Activated naive CD4-positive, alpha-beta T cell (primary cell): ENCODE data around the gene SLC25A22.

ENCODE experiments used
- DNase-seq, 4 experiments: peaks; one replicate each; lab custom pipeline; 2025; lab: John Stamatoyannopoulos, UW

Gene SLC25A22

DNA sequence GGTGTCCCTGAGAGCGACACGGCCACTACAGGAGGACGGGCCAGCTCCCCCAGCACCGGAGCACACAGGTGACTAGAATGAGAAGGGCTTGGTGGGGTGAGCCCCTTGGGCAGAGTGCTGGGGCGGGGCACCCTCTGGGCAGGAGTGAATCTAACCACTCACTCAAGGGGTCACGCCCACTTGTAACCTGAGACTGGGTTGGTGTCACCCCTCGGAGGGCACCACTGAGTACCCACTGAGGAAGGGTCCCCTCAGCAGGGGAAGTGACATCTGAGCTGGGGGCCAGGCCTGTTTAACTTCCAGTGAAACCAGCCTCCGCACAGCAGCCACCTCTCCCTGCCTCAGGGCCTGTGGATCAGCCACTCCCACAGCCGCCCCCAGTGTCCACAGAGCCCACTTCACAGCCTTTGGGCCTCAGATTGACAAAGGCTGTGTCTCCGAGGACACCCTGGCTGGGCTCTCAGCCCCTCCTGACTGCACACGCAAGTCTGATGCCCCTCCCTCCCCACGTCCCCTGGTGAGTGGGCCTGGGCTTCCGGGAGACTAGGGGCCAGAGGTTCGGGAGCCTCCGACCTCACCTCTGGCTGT, 26.4 kb downstream of the SLC25A22 start:
- no peak for DNase-seq

DNA sequence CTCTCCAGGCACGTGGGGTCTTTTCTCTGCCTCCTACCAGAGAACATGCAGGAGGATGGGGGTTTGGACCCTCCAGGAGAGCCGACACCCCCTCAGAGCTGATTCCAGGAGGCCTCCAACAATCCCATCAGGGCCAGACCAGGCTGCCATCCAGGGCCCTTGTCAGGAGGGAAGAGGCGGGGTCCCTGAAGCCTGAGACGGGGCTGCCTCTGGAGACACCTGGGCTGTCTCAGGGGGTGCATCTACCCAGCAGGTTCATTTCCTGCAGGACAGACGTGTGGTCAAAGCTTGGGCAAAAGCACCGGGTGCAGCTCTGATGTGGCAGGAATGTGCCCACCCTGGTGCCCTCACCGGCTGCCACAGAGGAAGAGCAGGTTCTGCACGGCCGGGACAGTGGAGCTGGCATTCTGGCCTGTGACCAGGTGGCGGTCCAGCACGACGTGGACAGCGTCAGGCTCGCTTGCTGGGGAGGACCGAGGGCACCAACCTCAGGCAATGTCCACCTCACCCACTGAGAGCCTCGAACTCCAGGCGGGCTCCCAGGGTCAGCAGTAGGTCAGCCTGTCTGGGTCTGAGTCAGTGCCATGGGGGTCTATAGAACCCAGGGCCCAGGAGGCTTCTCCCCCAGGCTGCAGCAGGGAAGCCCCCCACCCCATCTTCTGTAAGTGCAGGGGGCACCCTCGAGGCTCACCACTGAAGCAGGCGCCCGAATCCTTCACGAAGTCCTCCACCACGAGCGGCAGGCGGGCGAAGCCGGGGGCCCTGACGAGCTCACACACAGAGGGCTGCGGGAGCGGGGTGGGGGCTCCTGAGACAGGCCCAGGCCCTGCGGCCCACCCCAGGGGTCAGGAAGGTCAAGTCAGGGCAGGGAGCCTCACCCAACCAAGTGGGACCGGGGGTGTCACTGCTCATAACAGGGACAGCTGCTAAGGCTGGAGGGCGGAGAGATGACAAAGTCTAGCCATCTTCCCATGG, 27.2 kb downstream of the SLC25A22 start:
- no peak for DNase-seq

DNA sequence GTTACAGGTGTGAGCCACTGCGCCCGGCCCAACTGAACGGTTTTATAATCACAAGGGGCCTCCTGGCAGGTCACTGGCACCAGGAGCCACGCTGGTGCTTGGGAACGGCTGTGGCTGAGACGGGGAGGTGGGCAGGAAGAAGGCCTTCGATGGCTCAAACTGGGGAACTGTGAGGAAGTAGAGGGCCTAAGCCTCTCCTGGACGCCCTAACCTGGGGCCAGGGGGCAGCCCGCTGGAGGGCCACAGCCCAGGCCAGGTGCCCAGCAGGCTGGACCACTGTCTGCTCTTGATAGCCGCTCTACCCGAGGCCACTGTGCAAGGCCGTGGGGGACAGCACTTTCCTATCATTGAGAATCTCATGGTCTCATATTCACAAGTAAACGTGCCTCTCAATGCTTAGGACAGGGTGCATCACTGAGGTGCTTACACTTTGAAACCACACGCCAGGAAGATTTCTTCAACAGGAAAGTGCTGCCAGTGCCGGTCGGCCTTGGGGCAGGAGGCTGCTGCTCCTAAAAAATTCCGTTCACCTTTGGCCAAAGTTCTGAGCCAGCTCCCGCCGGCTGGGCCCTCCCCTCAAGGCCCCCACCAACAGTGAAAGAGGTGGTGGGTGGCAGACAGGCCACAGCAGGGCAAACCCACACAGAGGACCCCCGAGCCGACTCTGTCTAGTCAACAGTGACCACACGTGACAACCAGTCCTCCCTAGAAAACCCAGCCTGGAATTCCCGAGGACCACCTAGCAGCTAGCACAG, 28.0 kb downstream of the SLC25A22 start:
- no peak for DNase-seq

DNA sequence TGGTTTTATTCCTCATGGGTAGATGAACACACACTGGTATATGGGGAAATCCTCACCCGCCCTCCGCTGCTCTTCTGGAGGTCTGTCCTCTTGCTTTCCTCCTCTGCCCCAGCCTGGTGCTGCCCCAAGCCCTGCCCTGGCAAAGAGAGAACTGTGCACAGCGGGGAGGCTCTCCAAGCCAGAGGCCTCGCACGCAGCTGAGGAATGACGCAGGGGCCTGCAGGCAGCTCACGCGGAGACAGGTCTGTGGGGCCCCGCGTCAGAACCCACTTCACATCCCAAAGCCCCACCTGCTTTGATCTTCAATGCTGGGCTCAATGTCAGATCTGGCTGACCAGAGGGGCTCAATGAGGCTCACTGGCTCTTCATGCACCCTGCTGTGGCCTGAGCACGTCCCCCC, 30.8 kb downstream of the SLC25A22 start:
- no peak for DNase-seq

DNA sequence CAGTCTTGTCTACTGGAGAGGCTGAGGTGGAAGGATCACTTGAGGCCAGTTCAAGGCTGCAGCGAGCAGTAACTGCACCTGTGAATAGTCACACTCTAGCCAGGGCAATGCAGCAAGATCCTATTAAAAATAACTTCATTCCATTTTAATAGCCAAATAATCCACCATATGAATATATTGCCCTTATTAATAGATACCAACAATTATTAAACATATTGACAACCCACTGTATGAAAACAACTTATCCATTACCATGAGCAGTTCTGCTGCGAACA, 31.2 kb downstream of the SLC25A22 start:
- no peak for DNase-seq

DNA sequence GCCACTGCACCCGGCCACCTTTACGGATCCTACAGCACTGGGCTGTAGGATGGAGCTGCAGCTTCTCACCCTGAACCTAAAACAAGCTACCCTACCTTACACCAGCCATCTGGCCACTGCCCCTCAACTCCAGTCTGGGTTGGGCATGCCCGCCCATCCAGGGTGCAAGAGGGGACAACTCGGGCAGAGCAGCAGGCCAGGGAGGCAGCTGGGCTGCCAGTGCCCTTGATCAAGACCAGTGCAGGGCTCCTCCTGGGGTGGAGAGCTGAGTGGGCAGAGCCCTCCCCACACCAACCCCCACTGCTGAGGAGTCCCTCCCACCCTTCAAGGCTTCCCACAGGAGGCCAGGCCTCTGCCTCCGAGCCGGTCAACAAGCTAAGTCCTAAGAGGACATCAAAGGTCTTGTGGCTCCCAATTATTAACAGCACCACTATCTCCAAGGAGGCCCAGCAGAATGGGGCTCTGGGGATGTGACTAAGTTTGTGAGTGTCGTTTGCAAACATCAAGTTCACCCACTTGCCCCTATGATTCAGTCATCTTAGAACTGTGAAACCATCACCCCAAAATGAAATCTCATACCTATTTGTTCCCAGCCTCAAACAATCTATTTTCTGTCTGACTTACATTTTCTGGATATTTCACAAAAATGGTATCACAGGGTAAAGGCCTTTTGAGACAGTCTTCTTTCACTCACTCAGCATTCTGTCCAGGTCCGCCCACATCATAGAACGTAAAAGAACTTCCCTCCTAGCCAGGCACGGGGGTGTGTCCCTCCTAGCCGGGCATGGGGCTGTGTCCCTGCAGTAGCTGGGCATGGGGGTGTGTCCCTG, 31.8 kb downstream of the SLC25A22 start:
- no peak for DNase-seq

DNA sequence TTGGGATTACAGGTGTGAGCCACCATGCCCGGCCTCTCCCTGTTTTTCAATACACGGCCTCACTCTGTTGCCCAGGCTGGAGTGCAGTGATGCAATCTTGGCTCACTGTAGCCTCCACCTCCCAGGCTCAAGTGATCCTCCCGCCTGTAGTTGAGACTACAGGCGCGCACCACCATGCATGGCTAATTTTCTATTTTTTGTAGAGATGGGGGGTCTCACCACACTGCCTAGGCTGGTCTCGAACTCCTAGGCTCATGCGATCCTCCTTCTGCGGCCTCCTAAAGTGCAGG, 32.3 kb downstream of the SLC25A22 start:
- DNase-seq, result no peak

DNA sequence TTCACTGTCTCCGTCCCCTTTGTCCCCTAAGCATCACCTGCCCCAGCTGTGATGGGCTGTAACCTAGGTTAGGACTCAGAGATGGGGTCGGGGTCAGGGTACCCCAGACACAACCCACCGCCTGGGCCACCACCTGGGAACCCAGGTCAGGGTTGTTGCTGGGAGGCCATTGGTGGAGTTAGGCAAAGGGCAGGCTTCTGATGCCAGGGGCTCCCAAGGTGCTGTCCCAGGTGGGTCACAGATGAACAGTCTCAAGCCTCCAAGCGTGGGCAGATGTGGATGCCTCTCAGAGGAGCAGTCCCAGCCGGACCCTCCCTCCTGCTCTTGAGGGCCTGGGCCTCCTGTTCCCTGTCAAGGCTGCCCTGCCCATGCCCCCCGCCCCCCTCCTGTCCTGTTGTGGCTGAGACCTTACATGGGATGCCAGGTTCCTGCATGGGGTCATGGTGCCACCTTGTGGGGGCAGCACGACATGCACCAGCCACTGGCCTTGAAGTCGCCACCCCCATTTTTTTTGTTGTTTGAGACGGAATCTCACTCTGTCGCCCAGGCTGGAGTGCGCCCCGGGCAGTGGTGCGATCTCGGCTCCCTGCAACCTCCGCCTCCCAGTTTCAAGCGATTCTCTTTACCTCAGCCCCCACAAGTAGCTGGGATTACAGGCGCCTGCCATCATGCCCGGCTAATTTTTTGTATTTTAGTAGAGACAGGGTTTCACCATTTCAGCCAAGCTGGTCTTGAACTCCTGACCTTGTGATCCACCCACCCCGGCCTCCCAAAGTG, 32.9 kb downstream of the SLC25A22 start:
- DNase-seq, result peak in 2 of 4 experiments; percentile 46 to 61

DNA sequence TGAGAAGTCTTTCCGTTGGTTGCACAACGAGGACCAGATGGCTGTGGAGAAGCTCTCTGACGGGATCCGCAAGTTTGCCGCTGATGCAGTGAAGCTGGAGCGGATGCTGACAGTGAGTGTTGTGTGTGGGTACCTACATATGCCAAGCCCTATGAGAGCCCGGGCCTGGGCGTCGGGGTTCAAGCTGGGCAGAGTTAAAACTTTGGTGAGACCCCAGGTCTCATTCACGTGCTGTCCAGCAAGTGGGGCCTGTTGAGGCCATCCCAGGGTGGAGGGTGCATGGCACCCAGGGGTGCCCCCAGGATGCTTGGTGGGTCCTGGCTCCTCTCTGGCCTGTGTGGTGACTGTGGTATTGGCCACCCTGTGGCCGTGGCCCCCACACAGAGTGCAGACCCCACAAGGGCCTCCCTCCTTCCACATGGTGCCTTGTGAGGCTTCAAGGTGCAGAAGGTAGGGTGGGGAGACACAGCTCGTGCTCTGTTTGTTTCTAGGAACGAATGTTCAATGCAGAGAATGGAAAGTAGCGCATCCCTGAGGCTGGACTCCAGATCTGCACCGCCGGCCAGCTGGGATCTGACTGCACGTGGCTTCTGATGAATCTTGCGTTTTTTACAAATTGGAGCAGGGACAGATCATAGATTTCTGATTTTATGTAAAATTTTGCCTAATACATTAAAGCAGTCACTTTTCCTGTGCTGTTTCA, 33.6 kb downstream of the SLC25A22 start:
- DNase-seq, result no peak

DNA sequence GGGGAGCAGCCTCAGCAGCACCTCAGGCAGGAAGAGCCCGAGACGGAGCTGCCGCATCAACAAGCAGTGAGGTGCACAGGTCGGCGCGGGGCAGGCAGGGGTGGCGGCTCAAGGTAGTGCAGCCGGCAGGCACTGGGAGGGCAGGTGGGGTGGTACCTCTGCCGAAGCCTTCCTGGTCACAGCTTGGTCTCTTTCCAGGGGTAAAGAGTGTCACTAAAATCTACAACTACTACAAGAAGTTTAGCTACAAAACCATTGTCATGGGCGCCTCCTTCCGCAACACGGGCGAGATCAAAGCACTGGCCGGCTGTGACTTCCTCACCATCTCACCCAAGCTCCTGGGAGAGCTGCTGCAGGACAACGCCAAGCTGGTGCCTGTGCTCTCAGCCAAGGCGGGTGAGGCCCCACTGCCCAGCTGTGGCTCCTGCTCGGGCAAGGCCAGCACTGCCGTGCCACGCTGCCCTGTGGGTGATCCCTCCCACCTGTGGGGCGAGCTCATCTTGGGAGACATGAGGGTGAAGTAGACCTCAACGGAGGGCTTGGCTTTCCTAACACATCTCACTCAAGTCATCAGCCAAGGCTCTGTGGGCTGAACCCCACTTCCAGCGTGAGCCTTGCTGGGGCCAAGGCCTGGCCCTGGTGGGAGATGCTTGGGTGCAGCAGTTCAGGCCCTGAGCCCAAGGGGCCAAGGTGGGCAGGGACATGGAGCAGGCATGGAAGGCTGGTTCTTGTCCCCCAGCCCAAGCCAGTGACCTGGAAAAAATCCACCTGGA, 34.3 kb downstream of the SLC25A22 start:
- no peak for DNase-seq

DNA sequence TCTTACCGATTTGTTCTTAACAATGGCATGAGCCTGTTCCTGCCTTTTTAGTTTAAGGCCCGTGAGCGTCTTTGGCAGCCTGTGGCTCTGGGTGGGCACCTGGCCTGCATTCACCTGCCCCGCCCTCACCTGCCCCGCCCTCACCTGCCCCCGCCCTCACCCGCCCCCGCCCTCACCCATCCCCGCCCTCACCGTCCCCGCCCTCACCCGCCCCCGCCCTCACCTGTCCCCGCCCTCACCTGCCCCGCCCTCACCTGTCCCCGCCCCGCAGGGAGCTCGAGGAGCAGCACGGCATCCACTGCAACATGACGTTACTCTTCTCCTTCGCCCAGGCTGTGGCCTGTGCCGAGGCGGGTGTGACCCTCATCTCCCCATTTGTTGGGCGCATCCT, 35.0 kb downstream of the SLC25A22 start:
- DNase-seq, result no peak

DNA sequence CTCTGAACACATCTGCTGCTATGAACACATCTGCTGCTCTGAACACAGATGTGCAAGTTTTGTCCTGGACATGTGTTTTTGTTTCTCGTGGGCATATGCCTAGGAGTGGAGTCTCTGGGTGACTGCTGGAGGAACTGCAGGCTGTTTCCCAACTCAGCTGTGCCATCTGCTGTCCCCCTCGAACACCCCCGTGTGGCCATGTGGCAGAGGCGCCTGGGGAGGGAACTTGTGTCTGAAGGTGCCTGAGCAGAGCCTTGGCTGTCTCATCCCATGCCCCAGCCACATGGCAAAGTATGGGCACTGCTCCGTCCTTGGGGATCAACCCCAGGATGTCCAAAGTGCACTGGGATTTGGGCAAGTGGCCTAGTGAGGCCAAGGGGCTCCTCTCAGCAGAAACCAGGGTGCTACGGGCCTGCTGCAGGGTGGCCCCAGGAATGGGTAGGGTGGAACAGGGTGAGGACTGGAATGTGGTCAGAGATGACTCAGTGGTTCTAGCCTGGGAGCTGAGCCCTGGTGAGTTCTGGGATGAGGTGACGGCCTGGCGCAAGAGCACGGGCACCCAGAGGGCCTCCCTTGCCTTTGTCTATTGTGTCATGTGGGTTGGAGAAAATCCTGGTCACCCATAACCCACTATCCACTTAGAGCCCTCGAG, 35.5 kb downstream of the SLC25A22 start:
- DNase-seq, result peak in 1 of 4 experiments; percentile 19

DNA sequence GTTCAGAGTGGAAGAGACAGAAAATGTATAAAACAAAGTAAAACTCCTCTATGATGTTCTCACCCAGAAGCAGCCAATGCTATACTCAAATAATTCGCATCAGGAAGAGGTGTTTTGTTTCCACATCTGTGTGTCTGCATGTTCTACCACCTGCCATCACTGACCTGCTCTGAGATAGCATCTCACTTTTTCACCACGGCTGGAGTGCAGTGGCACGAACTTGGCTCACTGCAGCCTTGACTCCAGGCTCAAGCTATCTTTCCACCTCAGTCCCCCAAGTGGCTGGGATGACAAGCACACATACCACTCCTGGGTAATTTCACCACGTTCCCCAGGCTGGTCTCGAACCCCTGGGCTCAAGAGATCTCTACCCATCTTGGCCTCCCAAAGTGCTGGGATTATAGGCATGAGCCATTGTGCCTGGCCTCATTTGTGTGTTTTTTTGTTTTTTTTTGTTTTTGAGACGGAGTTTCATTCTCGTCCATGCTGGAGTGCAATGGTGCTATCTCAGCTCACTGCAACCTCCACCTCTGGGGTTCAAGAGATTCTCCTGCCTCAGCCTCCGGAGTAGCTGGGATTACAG, 36.5 kb downstream of the SLC25A22 start:
- DNase-seq, result no peak

DNA sequence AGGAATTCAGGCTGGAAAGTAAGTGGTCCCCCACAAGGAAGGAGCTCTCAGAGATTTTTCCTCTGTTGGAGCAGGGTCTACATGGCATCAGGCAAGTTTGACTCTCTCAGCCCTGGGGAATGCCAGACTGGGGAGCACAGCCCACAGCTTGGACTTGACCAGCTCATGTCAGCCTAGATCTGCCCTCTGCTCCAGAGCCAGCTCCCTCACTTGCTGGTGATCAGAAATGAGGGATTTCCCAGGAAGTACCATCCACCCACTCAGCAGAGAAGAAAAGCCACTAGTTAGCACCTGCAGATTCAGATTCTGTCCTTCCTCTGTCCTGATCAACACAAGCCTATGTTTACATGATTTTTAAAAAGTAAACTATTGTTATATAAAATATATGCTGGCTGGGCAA, 37.8 kb downstream of the SLC25A22 start:
- DNase-seq, result no peak

DNA sequence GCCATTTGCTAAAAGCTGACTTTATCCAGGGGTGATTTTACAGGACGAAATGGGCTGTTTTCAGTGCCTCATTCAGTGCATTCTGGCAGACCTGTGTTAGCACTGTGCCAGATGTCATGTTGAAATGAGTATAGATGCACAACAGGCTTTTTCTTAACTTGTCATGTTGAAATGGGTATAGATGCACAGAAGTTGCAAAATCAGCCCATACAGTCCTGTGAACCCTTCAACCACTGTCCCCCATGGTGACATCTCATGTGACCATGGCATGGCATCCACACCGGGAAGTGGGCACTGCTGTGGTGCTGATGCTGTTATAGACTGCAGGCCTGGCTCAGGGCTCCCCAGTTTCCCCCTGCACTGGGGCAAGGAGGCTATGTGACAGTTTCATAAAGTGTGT, 48.4 kb downstream of the SLC25A22 start:
- DNase-seq, result no peak

DNA sequence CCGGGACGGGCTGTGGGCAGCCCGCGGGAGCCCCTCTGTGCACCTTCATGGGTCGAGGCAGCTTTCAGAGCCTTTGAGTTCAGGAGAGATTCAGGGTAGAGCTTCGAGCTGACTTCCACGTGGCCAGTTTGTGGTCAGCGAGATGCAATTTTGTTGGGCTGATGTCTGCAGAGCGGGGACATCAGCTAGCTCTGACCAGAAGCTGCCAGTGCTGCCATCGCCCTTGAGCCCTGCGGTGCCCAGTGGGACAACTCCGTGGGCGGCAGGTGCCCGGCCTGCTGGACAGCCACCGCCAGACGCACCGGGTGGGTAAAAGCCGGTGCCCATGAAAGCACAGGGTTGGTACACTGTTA, 50.1 kb downstream of the SLC25A22 start:
- no peak for DNase-seq

DNA sequence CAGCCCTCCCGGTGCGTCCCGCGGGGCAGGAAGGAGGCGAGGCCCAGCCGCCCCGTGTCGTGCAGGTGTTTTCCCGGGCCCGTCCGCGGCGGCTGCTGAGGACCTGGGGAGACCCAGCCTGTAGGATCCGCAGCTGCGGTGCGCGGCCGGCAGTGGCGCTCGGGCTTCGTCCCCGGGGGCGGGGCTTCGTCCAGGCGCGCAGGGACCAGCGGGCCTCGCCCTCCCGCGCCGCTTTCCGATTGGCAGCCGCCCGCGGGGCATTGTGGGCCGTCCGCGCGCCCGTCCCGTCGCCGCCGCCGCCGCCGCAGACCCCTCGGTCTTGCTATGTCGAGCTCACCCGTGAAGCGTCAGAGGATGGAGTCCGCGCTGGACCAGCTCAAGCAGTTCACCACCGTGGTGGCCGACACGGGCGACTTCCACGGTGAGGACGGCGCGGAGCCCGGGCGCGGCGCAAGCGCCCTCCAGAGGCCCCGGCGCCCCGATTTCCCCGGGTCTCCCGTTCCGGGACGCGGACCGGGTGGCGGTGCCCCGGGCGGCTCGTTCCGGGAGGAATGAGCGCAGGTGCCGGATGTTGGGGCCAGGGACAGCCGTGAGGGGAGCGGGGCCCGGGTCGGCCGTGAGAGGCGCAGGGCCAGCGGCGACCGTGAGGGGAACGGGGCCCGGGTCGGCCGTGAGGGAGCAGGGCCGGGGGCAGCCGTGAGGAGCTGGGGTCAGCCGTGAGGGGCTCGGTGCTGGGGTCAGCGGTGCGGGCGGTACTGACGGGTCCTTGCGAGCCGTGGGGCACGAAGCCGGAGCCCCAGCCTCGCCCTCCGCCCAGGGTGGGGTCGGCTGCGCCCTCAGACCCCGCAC, 50.7 kb downstream of the SLC25A22 start, which contains the start of gene TALDO1:
TSS of gene TALDO1 (plus strand) at position 307 of the 849 bp plus-strand sequence. CDS start at position 325, 18 bp downstream.
- DNase-seq, result peak; percentile 26 to 63 (median 42)
